HCT116 (cell line): ENCODE measurements around the gene SEMA3E. TPM values are rescaled to one million over a fixed set of nuclear protein-coding genes. Genes with fewer than 3 reads are reported as not detected.

ENCODE experiments used
- ATAC-seq: fragments of 200-7000 bp; cut with Tn5 transposase; 2 replicates; pipeline ENCODE4 v1.9.1; 2020; ENCODE audit warnings: mild to moderate bottlenecking, moderate library complexity
- BruUV-seq: library from RNA; stranded (reverse); fragments of 400-500 nt; replicated peaks from 2 replicates; lab custom pipeline; 2021; lab: Mats Ljungman, UMichigan
- CTCF ChIA-PET: fragments of 300-600 bp; sonication (Branson Sonifier 250); formaldehyde crosslinking; loops from one replicate; lab custom pipeline; 2021; ENCODE audit warnings: antibody characterized with exemption; lab: Charles Lee
- POLR2A ChIA-PET: fragments of 300-600, 350-600 bp; sonication (Branson Sonifier 250); formaldehyde crosslinking; loops from one replicate; lab custom pipeline; 2021; ENCODE audit warnings: antibody characterized with exemption; lab: Charles Lee
- RAD21 ChIA-PET, 2 experiments: fragments of 300-600 bp; sonication (Branson Sonifier 250); formaldehyde crosslinking; loops; one replicate each; lab custom pipeline; 2023; ENCODE audit warnings: low total read pairs in 2 of 2; ENCODE audit not compliant: uncharacterized antibody in 2 of 2, unreplicated experiment in 2 of 2, low non-redundant PET in 1 of 2; lab: Charles Lee
- DNase-seq: peaks from one replicate; pipeline ENCODE4 v3.0.0-alpha.2; 2010; ENCODE audit warnings: low read depth, low spot score
- H2AFZ ChIP-seq: fragments of 200-600 bp; shearing (Covaris generic), sonication (generic); 2 replicates; pipeline ENCODE4 v1.6.1; 2017; ENCODE audit warnings: low read depth, mixed run types, mixed read lengths, antibody characterized with exemption, low read length; ENCODE audit not compliant: poor library complexity, severe bottlenecking
- H3K27ac ChIP-seq: 2 replicates; pipeline ENCODE4 v1.5.1; 2012; ENCODE audit warnings: low read depth, low read length
- H3K27me3 ChIP-seq: fragments of 200-600 bp; sonication (generic); 2 replicates; pipeline ENCODE4 v1.6.1; 2016; ENCODE audit warnings: mixed run types, low read length, mixed read lengths; ENCODE audit not compliant: insufficient read depth
- H3K36me3 ChIP-seq, 2 experiments: fragments of 200-500 bp in 1 of 2; fragments of 200-600 bp in 1 of 2; sonication (Bioruptor generic) in 1 of 2; sonication (generic) in 1 of 2; 2 replicates each; pipeline versions ENCODE4 v1.5.1 to v1.6.1; 2014 to 2016; ENCODE audit warnings: low read length in 2 of 2, inconsistent platforms in 1 of 2, mixed read lengths in 1 of 2, mixed run types in 1 of 2; ENCODE audit not compliant: insufficient read depth in 2 of 2, control insufficient read depth in 1 of 2
- H3K4me1 ChIP-seq, 2 experiments: fragments of 200-600 bp in 1 of 2; sonication (generic) in 1 of 2; 2 replicates each; pipeline versions ENCODE4 v1.5.1 to v1.6.1; 2012 to 2017; ENCODE audit warnings: low read length in 2 of 2, inconsistent platforms in 1 of 2, mild to moderate bottlenecking in 1 of 2, mixed read lengths in 1 of 2, mixed run types in 1 of 2, moderate library complexity in 1 of 2; ENCODE audit not compliant: insufficient read depth in 2 of 2, control insufficient read depth in 1 of 2
- H3K4me2 ChIP-seq: fragments of 200-600 bp; sonication (generic); 2 replicates; pipeline ENCODE4 v1.6.1; 2017; ENCODE audit warnings: mixed run types, low read length, mixed read lengths
- H3K4me3 ChIP-seq, 2 experiments: fragments of 200-600 bp in 1 of 2; sonication (generic) in 1 of 2; replicated peaks in 1 of 2; 2 replicates each; pipeline ENCODE4 v1.5.1; 2011 to 2016; ENCODE audit warnings: low read length in 2 of 2, control low read depth in 1 of 2, low read depth in 1 of 2, mild to moderate bottlenecking in 1 of 2, mixed read lengths in 1 of 2, mixed run types in 1 of 2
- H3K79me2 ChIP-seq: fragments of 200-600 bp; sonication (generic); 2 replicates; pipeline ENCODE4 v1.6.1; 2017; ENCODE audit warnings: mild to moderate bottlenecking, mixed run types, low read length, moderate library complexity, mixed read lengths; ENCODE audit not compliant: insufficient read depth
- H3K9ac ChIP-seq: fragments of 200-600 bp; sonication (generic); 2 replicates; pipeline ENCODE4 v1.6.1; 2016; ENCODE audit warnings: low read length, mixed read lengths
- H3K9me2 ChIP-seq: fragments of 200-600 bp; sonication (generic), shearing (Covaris generic); 2 replicates; pipeline ENCODE4 v1.6.1; 2017; ENCODE audit warnings: mixed run types, mild to moderate bottlenecking, moderate library complexity; ENCODE audit not compliant: insufficient read depth
- H3K9me3 ChIP-seq, 2 experiments: fragments of 200-500 bp in 1 of 2; fragments of 200-600 bp in 1 of 2; sonication (Bioruptor generic) in 1 of 2; sonication (generic) in 1 of 2; 2 replicates each; pipeline ENCODE4 v1.6.1; 2014 to 2017; ENCODE audit warnings: low read length in 2 of 2, mixed read lengths in 2 of 2, inconsistent platforms in 1 of 2, low read depth in 1 of 2, mild to moderate bottlenecking in 1 of 2, mixed run types in 1 of 2, moderate library complexity in 1 of 2; ENCODE audit not compliant: control insufficient read depth in 1 of 2, insufficient read depth in 1 of 2
- H4K20me1 ChIP-seq: fragments of 200-600 bp; sonication (generic), shearing (Covaris generic); 2 replicates; pipeline ENCODE4 v1.6.1; 2017; ENCODE audit warnings: mixed run types, mild to moderate bottlenecking, moderate library complexity; ENCODE audit not compliant: insufficient read depth
- CBX3 ChIP-seq: IDR thresholded peaks from 2 replicates; pipeline ENCODE4 v1.6.1; 2012; ENCODE audit warnings: low read depth
- CEBPB ChIP-seq: IDR thresholded peaks from 2 replicates; pipeline ENCODE4 v1.6.1; 2012; ENCODE audit warnings: low read depth
- ELF1 ChIP-seq: IDR thresholded peaks from 2 replicates; pipeline ENCODE4 v1.6.1; 2012; ENCODE audit warnings: low read depth, borderline replicate concordance
- EZH2 ChIP-seq: fragments of 200-600 bp; sonication (generic); IDR thresholded peaks from 2 replicates; pipeline ENCODE4 v1.6.1; 2017; ENCODE audit warnings: antibody characterized with exemption, mixed run types
- FOSL1 ChIP-seq: IDR thresholded peaks from 2 replicates; pipeline ENCODE4 v1.6.1; 2012; ENCODE audit warnings: low read depth
- POLR2AphosphoS5 ChIP-seq: IDR thresholded peaks from 2 replicates; pipeline ENCODE4 v1.6.1; 2011; ENCODE audit warnings: mild to moderate bottlenecking, low read depth, low read length, moderate library complexity
- RAD21 ChIP-seq: IDR thresholded peaks from 2 replicates; pipeline ENCODE4 v1.6.1; 2012; ENCODE audit warnings: low read depth, mild to moderate bottlenecking
- SIN3A ChIP-seq: IDR thresholded peaks from 2 replicates; pipeline ENCODE4 v1.6.1; 2012; ENCODE audit warnings: low read depth
- SRF ChIP-seq: IDR thresholded peaks from 2 replicates; pipeline ENCODE4 v1.6.1; 2012; ENCODE audit warnings: low read depth
- TCF7L2 ChIP-seq: IDR thresholded peaks from 2 replicates; pipeline ENCODE4 v1.7.0; 2011; ENCODE audit warnings: borderline replicate concordance, inconsistent platforms; ENCODE audit not compliant: insufficient read depth, insufficient read length; ENCODE audit errors: extremely low read depth
- ZNF274 ChIP-seq: fragments of 200-500 bp; sonication (Bioruptor generic); IDR thresholded peaks from 2 replicates; pipeline ENCODE4 v1.6.1; 2014; ENCODE audit warnings: mild to moderate bottlenecking, low read depth, low read length, inconsistent platforms
- intact Hi-C: fragments of 100-400 bp; cut with micrococcal nuclease; formaldehyde crosslinking; loops from 2 replicates; pipeline ENCODE4 v1.10.0; 2022
- total RNA-seq: library from RNA; stranded (reverse); gene quantifications from one replicate; pipeline ENCODE4 v1.2.1, GENCODE V29; 2021; ENCODE audit not compliant: unreplicated experiment
- TF ChIP-seq, protein P1 (sequence below), 3 experiments: fragments of 200-600 bp in 1 of 3; sonication (generic) in 1 of 3; IDR thresholded peaks in 2 of 3; conservative IDR thresholded peaks in 1 of 3; 2 replicates each; pipeline ENCODE4 v1.5.1; 2012 to 2017; ENCODE audit warnings: low read depth in 2 of 3, low read length in 2 of 3, antibody characterized with exemption in 1 of 3, borderline replicate concordance in 1 of 3, control low read depth in 1 of 3, mild to moderate bottlenecking in 1 of 3, mixed read lengths in 1 of 3, mixed run types in 1 of 3, moderate library complexity in 1 of 3; ENCODE audit not compliant: insufficient read depth in 1 of 3

Gene SEMA3E
- total RNA-seq, 1 experiment from 2014 or later: 1.6 TPM

DNA sequence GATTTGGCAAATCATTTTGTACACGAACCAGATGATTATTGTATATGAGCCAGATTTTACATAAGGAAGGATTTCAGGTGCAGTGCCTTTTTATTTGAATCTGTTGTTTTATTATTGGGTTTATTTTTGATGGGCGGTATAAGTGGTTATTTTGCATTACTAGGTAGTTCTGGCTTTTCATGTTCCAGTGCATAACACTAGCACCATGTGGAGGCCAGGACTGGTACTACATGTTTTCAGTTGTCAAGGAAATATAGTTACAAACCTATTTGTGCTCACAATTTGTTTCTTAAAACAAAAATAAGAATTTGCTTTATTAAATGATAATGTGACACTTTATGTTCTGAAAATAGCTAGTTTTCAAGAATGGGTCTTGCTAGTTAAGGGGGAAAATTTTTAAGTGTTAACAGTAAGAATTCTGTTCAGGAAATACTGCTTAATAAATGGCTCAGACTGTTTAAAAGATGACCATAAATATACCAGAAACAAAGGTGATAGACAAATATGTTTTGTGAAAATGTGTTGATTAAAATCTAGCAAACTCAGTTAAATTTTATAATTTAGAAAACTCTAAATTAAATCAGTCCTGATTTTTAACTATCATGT lies 7.1 kb upstream of the SEMA3E start:
- no peak overlapping the region for H3K4me3 ChIP-seq
- TF ChIP-seq, protein P1, sequence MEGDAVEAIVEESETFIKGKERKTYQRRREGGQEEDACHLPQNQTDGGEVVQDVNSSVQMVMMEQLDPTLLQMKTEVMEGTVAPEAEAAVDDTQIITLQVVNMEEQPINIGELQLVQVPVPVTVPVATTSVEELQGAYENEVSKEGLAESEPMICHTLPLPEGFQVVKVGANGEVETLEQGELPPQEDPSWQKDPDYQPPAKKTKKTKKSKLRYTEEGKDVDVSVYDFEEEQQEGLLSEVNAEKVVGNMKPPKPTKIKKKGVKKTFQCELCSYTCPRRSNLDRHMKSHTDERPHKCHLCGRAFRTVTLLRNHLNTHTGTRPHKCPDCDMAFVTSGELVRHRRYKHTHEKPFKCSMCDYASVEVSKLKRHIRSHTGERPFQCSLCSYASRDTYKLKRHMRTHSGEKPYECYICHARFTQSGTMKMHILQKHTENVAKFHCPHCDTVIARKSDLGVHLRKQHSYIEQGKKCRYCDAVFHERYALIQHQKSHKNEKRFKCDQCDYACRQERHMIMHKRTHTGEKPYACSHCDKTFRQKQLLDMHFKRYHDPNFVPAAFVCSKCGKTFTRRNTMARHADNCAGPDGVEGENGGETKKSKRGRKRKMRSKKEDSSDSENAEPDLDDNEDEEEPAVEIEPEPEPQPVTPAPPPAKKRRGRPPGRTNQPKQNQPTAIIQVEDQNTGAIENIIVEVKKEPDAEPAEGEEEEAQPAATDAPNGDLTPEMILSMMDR (IDR thresholded peaks at IDR 0.05 in 2 of 3, conservative IDR thresholded peaks at IDR 0.05 in 1 of 3; ENCODE audit: borderline replicate concordance in 1 of 3, insufficient read depth in 1 of 3, low read depth in 2 of 3, low read length in 2 of 3): peak; percentile 72 to 90 (median 79); a peak in 5 of 6 replicates
- peak; percentile 90 for TF ChIP-seq RAD21
- no peak for TF ChIP-seq CBX3
- no peak for TF ChIP-seq ZNF274
- TF ChIP-seq EZH2: no peak
- H3K9me3 ChIP-seq: no peaks in the 10 kb centered on the region
- peak; percentile 76; the same call in 1 of the 2 replicates for ATAC-seq
- ChIA-PET CTCF (interaction anchor here (0.7 to 1.0 kb wide), 3 partner anchors 40 to 284 kb away, joined by 3 to 5 read pairs (median 4); no protein-coding TSS in a partner anchor), POLR2A (no interaction called here), RAD21 (no interaction called here)
- no peak overlapping the region for H3K9ac ChIP-seq
- peak overlapping the region; percentile 92 for H2AFZ ChIP-seq
- no peaks in the 10 kb centered on the region for H3K4me1 ChIP-seq
- intact Hi-C loops: loop anchor here (1.0 to 10.0 kb wide), 4 partner anchors 245 to 911 kb away; no protein-coding TSS in a partner anchor
- peak; percentile 50 for DNase-seq
- H3K27me3 ChIP-seq: no peaks in the 10 kb centered on the region
- no peaks in the 10 kb centered on the region for H3K79me2 ChIP-seq
- no peaks in the 10 kb centered on the region for H4K20me1 ChIP-seq
- no TSS peak for BruUV-seq
- no peak overlapping the region for H3K27ac ChIP-seq
- no peaks in the 10 kb centered on the region for H3K36me3 ChIP-seq
- no peaks in the 10 kb centered on the region for H3K9me2 ChIP-seq
- H3K4me2 ChIP-seq: no peak overlapping the region

DNA sequence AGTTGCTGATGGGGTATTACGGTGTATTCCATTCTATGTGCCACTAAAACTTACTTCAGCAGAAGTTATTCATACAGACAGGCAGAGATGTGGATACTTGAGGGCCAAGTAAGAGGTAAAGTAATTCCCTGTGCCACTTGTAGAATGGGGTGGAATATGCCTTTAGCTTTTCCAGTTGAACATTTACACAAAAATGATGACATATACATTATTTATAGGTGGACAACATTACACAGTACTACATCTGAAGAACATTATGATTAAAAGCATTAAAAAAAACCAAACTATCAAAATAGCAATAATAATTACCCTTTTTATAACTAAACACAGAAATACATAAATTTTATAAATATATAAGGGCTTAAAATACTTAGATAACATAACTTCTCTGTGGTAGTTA lies 3.5 kb upstream of the SEMA3E start:
- no peak overlapping the region for H3K4me3 ChIP-seq
- no peak overlapping the region for H3K27ac ChIP-seq
- no peak overlapping the region for H3K9ac ChIP-seq
- H3K9me2 ChIP-seq: no peaks in the 10 kb centered on the region
- H3K36me3 ChIP-seq: no peaks in the 10 kb centered on the region
- intact Hi-C loops: loop anchor here (10.0 kb wide), 1 partner anchor 908 kb away; no protein-coding TSS in a partner anchor
- TF ChIP-seq POLR2AphosphoS5: no peak
- TF ChIP-seq ELF1: no peak
- no peak for TF ChIP-seq EZH2
- no peak for TF ChIP-seq TCF7L2
- no peak for TF ChIP-seq ZNF274
- TF ChIP-seq CEBPB: no peak
- TF ChIP-seq SIN3A: no peak
- TF ChIP-seq FOSL1: no peak
- no peak for TF ChIP-seq SRF
- no peak overlapping the region for H3K4me2 ChIP-seq
- no peaks in the 10 kb centered on the region for H3K9me3 ChIP-seq
- ATAC-seq: no peak
- H3K27me3 ChIP-seq: no peaks in the 10 kb centered on the region
- no TSS peak for BruUV-seq
- ChIA-PET POLR2A (no interaction called here), RAD21 (no interaction called here), CTCF (no interaction called here)
- peaks cover 0 to 3% of the 10 kb centered on the region in 2 experiments; a peak in 1 of 4 replicates for H3K4me1 ChIP-seq
- H4K20me1 ChIP-seq: no peaks in the 10 kb centered on the region
- no peak overlapping the region for H2AFZ ChIP-seq
- DNase-seq: no peak
- no peaks in the 10 kb centered on the region for H3K79me2 ChIP-seq
